Activated T-cell treated with anti-CD3 and anti-CD28 coated beads, Interleukin-2, amount 50 U/mL, for 1 hour (primary cell): ENCODE data around the gene PDLIM7.
"Not testable (repeated sequence)": the region's sequence is repeated elsewhere in the genome, so short reads cannot be mapped to it uniquely, and the experiment has no call there.

Source experiments
- DNase-seq: peaks from one replicate; pipeline ENCODE4 v3.0.0-alpha.2; 2020

PDLIM7 gene, protein sequence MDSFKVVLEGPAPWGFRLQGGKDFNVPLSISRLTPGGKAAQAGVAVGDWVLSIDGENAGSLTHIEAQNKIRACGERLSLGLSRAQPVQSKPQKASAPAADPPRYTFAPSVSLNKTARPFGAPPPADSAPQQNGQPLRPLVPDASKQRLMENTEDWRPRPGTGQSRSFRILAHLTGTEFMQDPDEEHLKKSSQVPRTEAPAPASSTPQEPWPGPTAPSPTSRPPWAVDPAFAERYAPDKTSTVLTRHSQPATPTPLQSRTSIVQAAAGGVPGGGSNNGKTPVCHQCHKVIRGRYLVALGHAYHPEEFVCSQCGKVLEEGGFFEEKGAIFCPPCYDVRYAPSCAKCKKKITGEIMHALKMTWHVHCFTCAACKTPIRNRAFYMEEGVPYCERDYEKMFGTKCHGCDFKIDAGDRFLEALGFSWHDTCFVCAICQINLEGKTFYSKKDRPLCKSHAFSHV

DNA sequence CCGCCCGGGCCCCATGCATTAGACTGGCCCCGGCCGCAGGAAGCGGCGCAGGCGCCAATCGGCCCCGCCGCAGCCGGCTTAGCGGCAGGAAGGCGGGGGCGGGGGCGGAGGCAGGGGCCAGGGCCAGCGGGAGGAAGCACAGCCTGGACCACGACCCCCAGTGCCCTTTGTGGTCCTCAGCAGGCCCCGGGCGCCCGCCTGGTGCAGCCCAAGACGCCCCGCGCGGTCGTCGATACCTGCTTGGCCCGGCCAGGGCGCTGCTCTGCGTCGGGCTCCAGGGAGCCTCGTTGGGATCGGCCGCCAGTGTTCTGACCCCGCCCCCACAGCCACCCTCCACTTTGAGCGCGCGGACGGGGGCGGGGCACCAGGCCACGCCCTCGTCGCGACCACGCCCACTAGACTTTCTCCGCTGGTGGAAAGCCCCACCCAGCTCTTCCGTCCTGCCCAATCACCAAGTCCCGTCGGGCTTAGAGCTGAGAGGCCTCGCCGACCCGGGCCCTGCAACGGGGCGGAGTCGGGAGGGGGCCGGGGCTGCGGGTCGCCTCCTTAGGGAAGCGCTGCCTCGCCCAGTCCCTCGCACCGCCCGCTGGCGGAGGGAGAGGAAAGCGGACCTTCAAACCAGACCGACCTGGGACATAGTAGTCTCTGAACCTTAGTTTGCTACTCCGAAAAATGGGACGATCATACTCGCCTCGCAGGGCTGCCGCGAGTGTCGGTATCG, at the start of gene PDLIM7:
Gene PDLIM7 (minus strand): TSS at position 313 of the 721 bp plus-strand sequence. CDS start 1,092 bp downstream, outside the sequence.
- peak; percentile 96 for DNase-seq

DNA sequence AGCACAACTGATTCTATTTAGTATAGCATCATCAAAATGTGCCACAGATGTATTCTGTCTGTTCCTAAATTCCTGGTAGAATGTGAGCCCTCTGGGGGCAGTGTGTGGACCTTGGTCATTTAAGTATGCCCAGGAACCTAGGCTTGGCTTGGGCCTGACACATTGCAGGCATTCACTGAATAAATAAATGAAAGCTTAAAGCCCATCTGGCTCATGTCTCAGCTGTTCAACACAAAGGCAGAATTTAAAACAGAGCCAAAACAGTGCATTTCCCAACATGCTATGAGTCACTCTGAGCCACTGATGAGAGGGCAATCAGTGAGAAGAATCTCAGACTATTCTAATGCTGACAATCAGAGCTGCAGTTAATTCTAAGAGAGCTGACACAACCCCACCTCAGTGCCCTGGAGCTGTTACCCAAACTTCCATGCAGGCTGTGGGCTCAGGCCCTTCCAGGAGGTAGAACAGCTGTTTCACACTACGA, 48.9 kb upstream of the PDLIM7 start:
- no peak for DNase-seq

DNA sequence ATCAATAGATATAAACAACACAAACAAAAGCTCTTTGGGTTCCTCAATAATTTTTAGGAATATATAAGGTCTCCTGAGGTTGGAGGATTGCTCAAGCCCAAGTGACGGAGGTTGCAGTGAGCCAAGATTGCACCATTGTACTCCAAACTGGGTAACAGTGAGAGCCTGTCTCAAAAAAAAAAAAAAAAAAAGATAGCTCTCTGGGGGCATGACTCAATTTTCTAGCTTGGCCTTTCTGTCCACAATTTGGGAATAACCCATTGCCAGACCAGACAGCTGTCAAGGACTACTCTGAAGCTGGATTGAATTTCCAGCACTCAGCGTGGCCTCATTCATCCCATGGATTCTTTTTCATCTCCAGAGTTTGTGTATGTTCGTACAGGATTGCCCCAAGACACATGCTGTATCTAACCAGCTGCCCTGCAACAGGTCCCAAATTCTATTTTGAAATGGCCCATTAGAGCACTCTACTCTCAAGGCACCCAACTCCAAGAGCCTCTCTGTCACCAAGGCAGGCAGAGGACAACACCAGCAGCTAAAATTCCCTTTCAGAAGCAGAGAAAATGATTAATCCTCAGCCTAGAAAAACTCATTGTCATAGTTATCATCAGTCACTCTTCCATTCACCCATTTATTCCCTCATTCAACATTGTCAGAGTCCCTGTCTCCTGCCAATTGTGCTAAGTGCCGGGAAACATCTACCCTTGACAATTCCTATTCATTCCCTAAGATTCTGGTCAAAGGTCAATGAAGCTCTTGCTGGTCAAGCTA, 48.3 kb upstream of the PDLIM7 start:
- DNase-seq = no peak

DNA sequence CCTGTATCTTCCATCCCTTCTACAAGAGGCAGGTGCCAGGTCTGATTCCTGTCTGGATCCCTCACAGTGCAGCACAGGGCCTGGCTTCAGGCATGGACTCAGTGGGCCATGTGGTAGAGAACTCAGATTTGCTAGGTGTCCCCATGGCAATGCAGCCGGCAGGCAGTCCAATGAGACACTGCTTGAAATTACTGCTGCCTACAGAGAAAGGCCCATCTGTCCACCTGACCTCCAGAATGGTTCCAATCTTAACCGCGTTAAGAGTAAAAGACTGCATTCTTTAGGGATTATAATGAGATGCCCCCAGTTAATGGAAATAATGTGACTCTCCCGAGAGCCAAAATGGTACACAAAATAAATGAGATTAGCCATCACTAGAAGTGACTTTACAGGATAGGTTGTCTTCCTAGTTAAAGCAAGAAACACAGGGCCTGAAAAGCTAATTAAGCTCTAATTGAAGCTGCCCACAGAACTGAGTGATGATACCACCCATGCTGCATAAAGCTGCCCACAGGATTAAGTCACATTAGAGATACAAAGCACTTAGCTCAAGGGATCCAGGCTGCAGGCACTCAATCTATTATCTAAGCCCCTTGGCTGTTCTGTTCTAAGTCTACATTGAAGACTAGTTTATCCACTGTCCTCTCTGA, 45.5 kb upstream of the PDLIM7 start:
- DNase-seq = no peak

DNA sequence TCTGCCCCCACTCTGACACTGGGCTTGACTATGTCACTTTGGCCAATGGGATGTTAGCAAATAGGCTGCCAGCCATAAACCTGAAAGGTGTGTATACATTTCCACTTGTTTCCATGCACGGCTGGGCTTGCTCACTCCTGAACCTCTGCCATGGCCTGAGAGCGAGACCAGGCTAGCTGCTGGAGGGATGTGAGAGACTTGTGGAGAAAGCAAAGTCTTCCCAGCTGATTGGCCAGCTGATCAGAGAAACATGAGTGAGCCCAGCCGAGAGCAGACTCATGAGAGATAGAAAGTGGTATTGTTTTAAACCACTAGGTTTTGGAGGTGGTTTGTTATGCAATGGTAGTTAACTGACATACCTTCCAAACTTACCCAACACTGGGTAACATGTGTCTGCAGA, 43.0 kb upstream of the PDLIM7 start:
- no peak for DNase-seq

DNA sequence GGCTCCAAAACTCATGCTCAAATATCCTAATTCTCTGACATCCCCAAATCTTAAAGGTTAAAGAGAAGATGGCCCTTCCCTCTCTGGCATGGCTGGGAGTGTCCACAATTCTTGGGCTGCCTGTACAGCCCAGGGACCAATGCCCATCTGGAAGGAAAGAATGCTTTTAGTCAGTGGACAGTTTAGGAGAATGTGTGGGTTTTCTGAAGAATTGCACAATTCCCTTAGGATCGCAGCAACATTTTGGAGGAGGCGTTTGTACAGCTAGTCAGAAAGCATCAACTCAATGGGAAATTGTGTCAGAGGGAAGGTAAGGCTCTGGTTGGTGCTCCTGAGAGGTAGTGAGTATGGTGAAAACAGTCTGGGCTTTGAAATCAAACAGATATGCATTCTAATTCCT, 42.0 kb upstream of the PDLIM7 start:
- no peak for DNase-seq

DNA sequence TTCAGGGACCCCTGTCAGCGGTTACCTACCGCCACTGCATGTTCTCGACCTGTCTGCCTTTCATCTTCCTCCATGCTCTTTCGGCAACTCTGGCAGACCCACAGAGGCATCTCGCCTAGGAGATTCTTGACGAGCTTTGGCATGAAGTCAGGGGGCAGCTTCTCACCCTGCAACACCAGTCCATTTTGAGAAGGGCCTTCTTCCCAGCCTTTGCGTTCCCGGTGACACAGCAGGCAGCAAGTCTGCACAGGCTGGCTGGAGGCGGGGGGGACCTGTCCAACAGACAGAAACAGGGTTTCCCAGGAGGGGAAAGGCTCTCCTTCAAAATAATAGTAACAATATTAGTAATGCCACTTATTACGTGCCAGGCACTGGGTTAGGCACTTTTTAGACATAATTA, 41.5 kb upstream of the PDLIM7 start:
- no peak for DNase-seq

DNA sequence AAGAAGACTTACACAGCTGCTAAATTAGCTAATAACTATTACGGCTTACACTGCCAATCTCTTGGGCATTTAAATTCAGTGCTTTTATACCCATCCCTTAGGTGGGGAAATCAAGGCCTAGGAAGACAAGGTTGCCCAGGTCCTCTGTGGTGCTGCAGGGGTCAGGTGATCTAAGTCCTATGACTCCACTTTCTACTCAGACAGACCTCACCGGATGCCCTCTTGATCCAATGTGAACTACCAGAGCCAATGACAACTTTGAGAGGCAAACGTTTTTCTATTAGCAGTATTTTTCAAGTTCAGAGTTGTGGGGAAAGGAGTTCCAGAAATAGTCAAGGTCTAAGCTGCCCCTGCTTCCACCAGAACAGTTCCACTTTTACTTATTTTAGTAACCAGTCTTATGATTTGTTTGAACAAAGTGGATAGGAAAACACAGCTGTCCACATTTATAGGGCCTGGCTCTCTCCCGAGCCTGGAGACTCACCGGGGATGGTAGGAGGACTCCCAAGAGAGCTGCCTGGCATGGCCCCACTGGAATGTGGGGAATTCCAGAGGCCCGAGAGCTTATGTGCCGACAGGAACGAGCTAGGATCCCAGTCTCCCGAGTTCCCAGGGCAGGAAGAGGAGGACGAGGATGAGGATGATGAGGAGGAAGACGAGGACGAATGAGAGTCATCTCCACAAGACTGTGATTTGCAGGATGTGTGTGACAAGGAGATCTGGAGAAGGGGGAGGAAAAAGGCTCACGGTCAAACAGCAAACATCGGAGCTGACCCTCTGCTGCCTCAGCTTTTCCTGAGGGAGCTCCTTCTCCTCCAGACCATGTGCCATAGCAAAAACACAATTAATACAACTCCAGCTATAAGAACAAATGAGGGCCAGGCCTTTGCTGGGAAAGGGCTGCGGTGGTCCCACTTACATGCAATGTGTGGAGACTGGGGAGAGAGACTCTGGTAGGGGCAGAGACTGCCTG, 40.3 kb upstream of the PDLIM7 start:
- DNase-seq = no peak

DNA sequence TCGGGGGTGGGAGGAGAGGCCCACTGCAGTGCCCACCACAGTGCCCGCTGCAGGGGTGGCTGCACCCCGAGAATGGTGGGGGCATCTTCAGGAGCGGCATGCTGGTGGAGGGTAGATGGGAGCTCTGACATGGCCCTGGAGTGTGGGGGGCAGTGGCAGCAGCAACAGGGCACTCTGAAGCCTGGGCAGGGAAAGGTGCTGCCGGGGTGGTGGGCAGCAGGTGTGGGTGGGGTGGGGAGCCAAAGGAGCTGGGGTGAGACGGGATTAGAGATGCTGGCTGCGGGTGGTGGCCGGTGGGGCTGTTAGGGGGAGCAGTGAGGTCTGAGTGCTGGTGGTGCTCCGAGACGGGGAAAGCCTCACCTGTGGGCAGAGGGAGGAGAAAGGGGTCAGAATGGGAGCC, 39.0 kb upstream of the PDLIM7 start:
- DNase-seq = no peak

DNA sequence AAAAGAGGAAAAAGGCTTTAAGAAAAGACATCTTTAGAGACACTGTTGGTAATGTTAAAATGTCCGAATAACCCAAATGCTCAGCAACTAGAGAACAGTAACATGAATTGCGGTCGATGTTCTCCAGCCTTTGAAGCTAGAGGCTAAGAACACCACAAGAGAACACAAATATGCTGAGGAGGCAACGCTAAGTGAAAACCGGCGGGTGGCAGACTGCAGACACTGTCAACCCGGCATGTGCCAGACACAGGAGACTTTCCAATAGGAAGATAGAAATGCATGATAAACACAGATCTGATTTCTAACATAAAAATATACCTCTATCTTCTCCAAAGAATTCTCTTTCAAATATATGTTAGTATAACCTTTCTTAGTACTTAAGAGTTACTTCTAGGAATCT, 37.7 kb upstream of the PDLIM7 start:
- DNase-seq = no peak

DNA sequence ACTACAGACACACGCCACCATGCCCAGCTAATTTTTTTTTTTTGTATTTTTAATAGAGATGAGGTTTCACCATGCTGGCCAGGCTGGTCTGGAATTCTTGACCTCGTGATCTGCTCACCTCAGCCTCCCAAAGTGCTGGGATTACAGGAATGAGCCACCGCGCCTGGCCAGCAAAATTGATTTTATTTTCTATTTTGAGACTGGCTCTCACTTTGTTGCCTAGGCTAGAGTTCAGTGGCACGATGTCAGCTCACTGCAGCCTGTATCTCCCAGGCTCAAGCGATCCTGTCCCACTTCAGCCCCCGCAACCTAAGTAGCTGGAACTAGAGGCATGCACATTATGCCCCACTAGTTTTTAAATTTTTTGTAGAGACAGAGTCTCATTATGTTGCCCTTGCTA, 37.0 kb upstream of the PDLIM7 start:
- not testable (repeated sequence) for DNase-seq

DNA sequence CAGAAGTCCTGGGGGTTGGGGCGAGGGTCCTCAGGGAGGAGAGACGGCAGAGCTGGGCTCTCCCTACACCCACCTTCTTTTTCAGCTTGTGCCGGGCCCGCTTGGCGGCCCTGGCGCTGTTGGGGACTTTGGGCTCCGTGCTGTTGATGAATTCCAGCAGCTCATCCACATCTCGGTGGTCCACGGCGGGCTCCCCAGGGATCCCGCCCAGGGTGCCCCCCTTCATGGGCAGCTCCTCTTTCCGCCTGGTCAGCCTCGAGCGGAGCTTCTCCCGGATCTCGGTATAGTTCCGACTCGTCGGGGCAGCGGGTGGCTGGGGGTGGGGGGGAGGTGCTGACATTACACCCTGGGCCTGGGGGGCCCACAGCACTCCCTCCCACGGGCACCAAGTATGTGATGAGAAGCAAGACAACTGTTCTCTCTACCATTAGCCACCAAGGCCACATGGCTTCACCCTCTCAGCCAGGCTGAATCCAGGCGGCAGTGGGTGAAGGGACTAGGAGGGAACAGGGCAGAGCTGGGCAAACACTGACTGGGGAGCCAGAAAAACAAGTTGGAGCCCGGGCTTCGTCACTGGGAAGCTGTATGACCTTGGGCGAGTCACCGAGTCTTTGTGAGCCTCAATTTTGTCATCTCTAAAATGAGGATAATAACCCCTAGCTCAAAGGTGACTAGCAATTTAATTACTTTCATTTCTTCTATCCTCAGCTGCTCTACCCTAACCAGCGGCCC, 34.0 kb upstream of the PDLIM7 start:
- DNase-seq = no peak

DNA sequence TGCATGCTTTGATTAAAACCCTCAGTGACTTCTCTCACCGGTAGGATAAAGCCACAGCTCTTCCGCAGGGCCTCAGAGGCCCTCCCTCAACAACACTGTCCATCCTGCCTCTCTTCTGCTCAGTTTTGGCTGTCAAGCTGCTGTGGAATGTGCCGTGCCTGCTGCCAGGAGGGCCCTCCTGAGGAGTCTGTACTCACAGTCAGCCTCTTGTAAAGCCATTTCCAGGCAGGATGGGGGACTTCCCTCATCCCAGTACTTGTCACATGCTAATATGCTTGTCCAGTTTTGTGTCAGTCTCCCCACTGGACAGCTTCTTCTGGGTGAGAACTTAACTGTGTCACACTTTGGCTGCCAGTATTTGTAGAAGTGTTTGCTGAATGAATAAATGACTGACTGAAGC, 33.2 kb upstream of the PDLIM7 start:
- DNase-seq = no peak

DNA sequence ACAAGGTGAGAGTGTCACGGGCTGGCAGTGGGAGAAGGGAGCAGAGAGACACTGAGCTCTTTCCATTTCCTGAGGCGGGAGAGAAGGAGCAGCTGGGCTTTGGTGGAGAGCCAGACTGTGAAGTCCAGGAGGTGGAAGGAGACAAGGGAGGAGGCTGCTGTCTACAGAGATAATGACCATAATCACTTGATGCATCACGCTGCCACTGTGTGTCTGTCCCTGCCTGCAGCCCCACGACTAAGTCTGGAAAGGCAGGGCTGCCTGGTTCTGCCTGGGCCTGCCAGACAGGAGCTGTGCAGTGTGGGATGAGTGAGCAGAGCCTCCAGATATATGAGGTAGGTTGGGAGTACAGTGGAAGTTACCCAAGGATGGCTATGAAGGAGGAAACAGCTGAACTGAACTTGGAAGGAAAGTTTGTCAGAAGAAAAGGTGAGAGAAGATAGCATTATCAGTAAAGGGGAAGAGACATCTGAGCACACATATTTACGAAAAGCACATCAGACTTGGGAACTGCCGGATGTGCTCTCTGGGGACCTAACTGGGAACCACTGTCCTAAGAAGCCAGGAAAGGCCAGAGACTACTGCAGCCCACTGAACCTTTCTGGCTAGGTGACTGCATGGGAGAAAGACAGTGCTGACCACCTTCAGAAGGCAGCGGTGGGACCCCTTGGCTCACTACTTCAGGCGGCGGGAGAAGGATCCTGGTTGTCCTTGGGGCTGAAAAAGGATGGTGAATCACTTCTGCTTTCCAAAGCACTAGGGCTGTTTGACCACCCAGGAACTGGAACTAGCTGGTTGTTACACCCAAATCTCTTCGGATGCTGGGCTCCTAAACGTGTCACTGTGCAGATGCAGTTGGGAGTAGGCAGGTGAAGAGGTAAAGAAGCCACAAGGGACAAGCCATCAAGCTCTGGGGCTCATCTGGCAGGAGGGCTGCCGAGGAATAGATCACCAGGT, 32.1 kb upstream of the PDLIM7 start:
- no peak for DNase-seq

DNA sequence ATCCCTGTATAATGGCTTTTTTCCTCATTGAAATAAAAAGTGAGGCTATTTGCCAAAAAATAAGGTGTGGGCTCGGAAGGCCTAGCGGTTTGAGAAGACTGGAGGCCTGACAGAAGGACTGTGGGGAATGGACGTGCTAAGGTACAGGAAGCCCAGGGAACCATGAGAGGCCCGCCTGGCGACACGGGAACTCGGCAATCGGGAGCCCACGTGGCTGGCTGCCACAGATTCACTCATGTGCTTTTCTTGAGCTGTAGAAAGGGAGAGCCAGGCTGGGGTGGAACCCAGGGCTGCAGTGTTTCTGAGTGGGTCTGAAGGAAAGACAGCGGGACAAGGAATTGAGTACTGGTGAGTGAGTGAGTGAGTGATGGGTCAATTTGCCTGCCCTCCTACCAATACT, 31.2 kb upstream of the PDLIM7 start:
- DNase-seq = no peak

DNA sequence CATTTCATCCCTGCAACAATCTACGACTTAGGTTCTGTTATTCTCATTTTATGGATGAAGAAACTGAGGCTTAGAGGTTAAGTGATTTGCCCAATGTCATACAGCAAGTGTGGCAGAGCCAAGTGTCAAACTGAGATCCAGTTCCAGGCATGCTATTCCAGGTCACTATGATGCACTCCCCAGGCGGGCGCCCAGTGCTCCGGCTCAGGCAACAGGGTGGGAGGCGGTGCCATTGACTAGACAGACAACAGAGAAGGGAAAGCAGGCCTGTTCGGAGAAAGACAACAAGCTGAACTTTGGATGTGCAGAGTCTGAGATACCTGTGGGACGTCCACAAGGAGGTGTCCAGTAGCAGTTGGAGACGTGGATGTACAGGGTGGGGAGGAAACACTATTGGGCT, 30.2 kb upstream of the PDLIM7 start:
- DNase-seq = no peak

DNA sequence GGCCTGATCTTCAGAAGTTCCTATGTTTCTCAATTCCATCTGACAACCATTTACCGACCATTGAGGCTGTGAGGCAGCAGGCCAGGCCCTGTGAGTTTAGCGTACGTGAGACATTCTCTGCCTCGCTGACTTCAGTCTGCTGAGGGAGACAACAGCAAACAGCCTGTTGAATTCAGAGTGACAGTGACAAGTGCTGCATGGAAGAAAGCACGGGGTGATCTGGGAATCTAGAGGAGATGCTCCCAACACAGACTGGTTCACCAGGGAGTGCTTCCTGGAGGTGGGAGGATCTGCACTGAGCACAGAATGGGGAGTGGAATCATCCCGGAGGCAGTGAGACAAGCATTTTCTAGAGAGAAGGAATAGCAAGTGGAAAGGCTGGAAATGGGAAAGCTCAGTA, 29.4 kb upstream of the PDLIM7 start:
- DNase-seq = no peak

DNA sequence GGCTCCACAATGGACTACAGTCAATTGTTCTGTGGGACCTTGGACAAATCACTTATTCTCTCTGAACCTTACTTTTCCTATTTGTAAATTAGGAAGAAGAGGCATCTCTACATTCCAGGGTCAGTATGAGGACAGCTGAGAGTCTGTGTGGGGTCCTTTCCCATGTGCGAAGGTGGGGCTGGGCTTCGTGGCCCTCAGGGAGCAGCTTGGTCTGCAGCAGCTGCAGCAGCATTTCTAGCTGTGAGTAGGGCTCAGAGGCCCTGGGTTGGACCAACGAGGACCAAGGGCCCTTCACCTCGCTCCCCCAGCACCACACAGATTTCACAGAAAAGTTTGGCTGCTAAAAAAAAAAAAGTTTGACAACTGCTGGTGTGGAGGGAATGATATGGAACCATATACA, 28.8 kb upstream of the PDLIM7 start:
- DNase-seq = no peak

DNA sequence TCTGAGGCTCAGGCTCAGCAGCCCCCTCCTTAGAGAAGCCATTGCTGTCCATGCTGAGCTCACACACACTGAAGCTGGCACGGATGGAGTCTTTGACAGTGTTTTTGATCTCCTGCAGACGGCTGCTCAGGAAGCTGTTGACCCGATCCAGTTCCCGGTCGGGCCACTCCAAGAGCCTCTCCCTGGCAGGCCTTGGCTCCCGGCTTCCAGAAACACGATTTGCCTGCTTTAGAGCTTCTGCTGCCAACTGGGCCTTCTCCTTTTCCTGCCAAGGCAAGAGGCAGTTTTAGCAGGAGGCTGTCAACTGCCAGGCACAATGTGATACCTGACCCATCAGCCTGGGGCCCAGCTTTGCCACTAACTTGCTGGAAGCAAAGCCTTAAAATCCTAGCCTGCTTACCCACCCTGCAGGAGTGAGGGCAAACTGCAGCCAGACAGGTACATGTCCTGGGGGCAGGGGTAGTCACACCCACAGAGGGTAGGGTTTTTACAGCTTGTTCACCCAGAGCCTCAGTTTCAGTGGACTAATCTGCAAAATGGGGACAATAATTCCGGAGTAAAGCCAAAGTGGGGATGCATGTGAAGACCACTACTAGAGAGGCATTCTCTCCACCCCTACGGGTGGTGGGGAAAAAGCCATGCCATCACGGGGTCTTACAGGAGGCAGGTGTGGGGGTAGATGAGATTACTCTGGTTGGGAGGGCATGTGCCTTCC, 27.7 kb upstream of the PDLIM7 start:
- no peak for DNase-seq
